Ascending aorta (tissue), 2 donors: ENCODE results near the gene R3HDM2. TPM values are rescaled to one million over a fixed set of nuclear protein-coding genes. Genes with fewer than 3 reads are reported as not detected.
A peak's percentile ranks its signal among the peaks of the same experiment; 100 is the strongest.

Experiments
- DNase-seq, 2 donors: peaks; one replicate each; pipeline ENCODE4 v3.0.0-alpha.2; 2019; ENCODE audit warnings: low spot score in 2 of 2
- H3K27ac ChIP-seq, 2 donors: fragments of 200-600 bp; sonication (generic); one replicate each; pipeline ENCODE4 v1.5.1; 2016 to 2017; ENCODE audit warnings: mild to moderate bottlenecking in 1 of 2
- H3K27me3 ChIP-seq: fragments of 200-600 bp; sonication (generic); one replicate; pipeline ENCODE4 v1.5.1; 2017
- H3K36me3 ChIP-seq, 2 donors: fragments of 200-600 bp; sonication (generic); one replicate each; pipeline ENCODE4 v1.5.1; 2016
- H3K4me1 ChIP-seq, 2 donors: fragments of 200-600 bp; sonication (generic); one replicate each; pipeline ENCODE4 v1.5.1; 2016 to 2017; ENCODE audit warnings: mild to moderate bottlenecking in 1 of 2
- H3K4me3 ChIP-seq, 2 donors: fragments of 200-600 bp; sonication (generic); one replicate each; pipeline ENCODE4 v1.5.1; 2016 to 2017; ENCODE audit warnings: mild to moderate bottlenecking in 1 of 2
- H3K9me3 ChIP-seq, 2 donors: fragments of 200-600 bp; sonication (generic); one replicate each; pipeline ENCODE4 v1.5.1; 2016
- intact Hi-C: fragments of 100-400 bp; cut with DNase I; formaldehyde crosslinking; loops from one replicate; pipeline ENCODE4 v1.15.1; 2023
- total RNA-seq: library from RNA; depleted of rRNA; stranded (reverse); fragments of >200 nt; gene quantifications from one replicate; pipeline ENCODE4 v1.1.0, GENCODE V29; 2016
- TF ChIP-seq, protein P1 (sequence below), 3 experiments: fragments of 200-600 bp in 2 of 3; fragments of 450-650 bp in 1 of 3; sonication (generic) in 2 of 3; IDR thresholded peaks; one replicate each; pipeline ENCODE4 v1.5.1; 2016 to 2019; ENCODE audit warnings: antibody characterized with exemption in 3 of 3, mild to moderate bottlenecking in 1 of 3, moderate library complexity in 1 of 3

Gene R3HDM2
- total RNA-seq, 1 donor from 2014 or later = 49.5 TPM

GRCh38 chr12:57237932-57238853 lies 192.7 kb downstream of the R3HDM2 start:
- no peak for DNase-seq
- peaks cover 28% of the 10 kb centered on the region for H3K27me3 ChIP-seq
- H3K36me3 ChIP-seq = peaks cover 9 to 16% of the 10 kb centered on the region in 2 donors
- intact Hi-C loops = loop anchor here (5.0 kb wide), 1 partner anchor 486 kb away; the partner anchor contains the start of gene PRIM1
- no peaks in the 10 kb centered on the region for H3K9me3 ChIP-seq
- H3K4me3 ChIP-seq = peak overlapping the region; percentile 45 to 62
- TF ChIP-seq, protein P1, sequence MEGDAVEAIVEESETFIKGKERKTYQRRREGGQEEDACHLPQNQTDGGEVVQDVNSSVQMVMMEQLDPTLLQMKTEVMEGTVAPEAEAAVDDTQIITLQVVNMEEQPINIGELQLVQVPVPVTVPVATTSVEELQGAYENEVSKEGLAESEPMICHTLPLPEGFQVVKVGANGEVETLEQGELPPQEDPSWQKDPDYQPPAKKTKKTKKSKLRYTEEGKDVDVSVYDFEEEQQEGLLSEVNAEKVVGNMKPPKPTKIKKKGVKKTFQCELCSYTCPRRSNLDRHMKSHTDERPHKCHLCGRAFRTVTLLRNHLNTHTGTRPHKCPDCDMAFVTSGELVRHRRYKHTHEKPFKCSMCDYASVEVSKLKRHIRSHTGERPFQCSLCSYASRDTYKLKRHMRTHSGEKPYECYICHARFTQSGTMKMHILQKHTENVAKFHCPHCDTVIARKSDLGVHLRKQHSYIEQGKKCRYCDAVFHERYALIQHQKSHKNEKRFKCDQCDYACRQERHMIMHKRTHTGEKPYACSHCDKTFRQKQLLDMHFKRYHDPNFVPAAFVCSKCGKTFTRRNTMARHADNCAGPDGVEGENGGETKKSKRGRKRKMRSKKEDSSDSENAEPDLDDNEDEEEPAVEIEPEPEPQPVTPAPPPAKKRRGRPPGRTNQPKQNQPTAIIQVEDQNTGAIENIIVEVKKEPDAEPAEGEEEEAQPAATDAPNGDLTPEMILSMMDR (IDR thresholded peaks at IDR 0.05) = no peak
- peaks cover 27 to 48% of the 10 kb centered on the region in 2 donors for H3K4me1 ChIP-seq
- H3K27ac ChIP-seq = peak overlapping the region in 1 of 2 donors; percentile 50

DNA sequence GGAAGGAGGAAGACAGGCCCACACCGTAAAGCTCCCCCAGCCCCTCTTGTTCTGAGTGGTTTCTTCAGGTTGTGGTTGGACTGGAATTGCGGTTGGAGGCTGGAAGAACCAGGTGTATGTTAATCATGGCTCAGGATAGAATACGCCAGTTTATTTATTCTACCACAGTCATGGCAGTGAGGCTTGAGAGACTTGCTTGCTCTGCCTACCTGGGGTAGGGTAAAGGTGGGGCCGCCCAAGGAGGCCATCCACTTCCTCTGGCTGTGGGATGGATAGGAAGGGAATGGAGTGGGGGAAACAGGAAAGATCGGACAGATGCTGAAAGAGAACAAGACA lies 193.3 kb downstream of the R3HDM2 start:
- Histone ChIP-seq H3K27me3 (peaks cover 26% of the 10 kb centered on the region), H3K27ac (no peak overlapping the region), H3K9me3 (no peaks in the 10 kb centered on the region), H3K36me3 (peaks cover 16 to 22% of the 10 kb centered on the region in 2 donors), H3K4me1 (peaks cover 23 to 42% of the 10 kb centered on the region in 2 donors), H3K4me3 (peak overlapping the region in 1 of 2 donors; percentile 62)
- intact Hi-C loops = loop anchor here (5.0 kb wide), 1 partner anchor 485 kb away; the partner anchor contains the start of gene PRIM1
- TF ChIP-seq, protein P1 (IDR thresholded peaks at IDR 0.05) = no peak
- DNase-seq = no peak

DNA sequence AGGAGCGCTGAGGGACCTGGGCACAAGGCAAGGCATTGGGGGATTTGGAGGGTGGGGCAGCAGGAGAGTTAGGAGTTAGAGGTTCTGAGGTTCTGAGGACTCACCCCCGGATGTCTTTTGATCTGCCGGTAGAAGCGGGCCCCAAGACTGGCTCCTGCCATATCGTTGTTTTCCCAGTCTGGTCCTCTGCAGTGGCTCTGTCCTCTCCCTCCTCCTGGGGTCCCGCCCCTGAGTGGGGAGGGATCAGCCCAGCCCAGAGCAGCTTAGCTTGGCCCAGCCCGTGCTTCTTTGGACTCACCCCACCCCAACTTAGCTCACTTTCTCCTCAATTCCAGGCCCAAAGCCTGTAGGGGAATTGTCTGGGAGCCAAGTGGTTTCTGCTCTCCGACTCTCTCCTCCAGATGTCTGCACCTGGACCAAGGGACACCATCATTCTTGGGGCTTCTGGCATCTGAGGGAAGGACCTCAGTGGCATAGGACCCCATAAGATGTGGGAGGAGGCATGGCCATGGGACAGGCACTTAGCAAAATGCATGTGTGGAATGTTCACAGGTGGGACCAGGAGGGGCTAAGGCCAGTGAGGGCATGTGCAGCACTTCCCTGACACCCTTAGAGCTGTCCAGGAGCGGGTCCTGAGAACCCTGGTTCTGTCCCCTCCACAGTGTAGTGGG lies 193.8 kb downstream of the R3HDM2 start:
- Histone ChIP-seq H3K4me3 (peak overlapping the region; percentile 5 to 52), H3K4me1 (peaks cover 22 to 37% of the 10 kb centered on the region in 2 donors), H3K36me3 (peaks cover 21 to 27% of the 10 kb centered on the region in 2 donors), H3K27ac (peak overlapping the region; percentile 65 to 74), H3K27me3 (peaks cover 21% of the 10 kb centered on the region), H3K9me3 (no peaks in the 10 kb centered on the region)
- intact Hi-C loops = loop anchor here (5.0 kb wide), 1 partner anchor 485 kb away; the partner anchor contains the start of gene PRIM1
- DNase-seq = no peak
- TF ChIP-seq, protein P1 (IDR thresholded peaks at IDR 0.05) = no peak

GRCh38 chr12:57236201-57236924 lies 194.5 kb downstream of the R3HDM2 start:
- TF ChIP-seq, protein P1 (IDR thresholded peaks at IDR 0.05) = no peak
- Histone ChIP-seq H3K27me3 (peaks cover 16% of the 10 kb centered on the region), H3K36me3 (peaks cover 23 to 31% of the 10 kb centered on the region in 2 donors), H3K4me3 (peak overlapping the region; percentile 5 to 52), H3K27ac (peak overlapping the region; percentile 65 to 74), H3K4me1 (peaks cover 22 to 32% of the 10 kb centered on the region in 2 donors), H3K9me3 (no peaks in the 10 kb centered on the region)
- no peak for DNase-seq
- intact Hi-C loops = loop anchor here (5.0 kb wide), 1 partner anchor 484 kb away; the partner anchor contains the start of gene PRIM1

DNA sequence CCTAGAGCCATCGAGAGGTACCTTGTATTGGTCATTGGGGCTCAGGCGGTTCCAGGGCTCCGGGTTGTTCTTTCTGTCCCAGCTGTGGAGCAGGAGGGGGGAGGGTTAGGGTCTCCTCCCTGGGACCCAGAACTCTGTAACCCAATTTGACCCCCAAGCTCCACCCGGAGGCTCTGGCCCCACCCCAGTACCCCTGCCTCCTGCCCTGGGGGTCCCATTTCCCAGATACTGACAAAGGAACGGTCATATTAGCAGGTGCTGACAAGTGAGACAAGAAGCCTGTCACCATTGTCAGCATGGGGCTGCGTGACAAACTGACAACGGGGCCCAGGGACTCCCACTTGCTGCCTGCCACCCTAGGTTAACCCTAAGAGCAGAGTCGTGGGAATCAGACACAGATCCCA lies 195.1 kb downstream of the R3HDM2 start:
- TF ChIP-seq, protein P1 (IDR thresholded peaks at IDR 0.05) = no peak
- H3K4me1 ChIP-seq = peaks cover 19 to 31% of the 10 kb centered on the region in 2 donors
- H3K36me3 ChIP-seq = peaks cover 23 to 31% of the 10 kb centered on the region in 2 donors
- H3K27ac ChIP-seq = peak overlapping the region; percentile 65 to 74
- intact Hi-C loops = loop anchor here (5.0 kb wide), 1 partner anchor 483 kb away; the partner anchor contains the start of gene PRIM1
- H3K4me3 ChIP-seq = peak overlapping the region in 1 of 2 donors; percentile 52
- DNase-seq = no peak
- H3K27me3 ChIP-seq = peaks cover 11% of the 10 kb centered on the region
- H3K9me3 ChIP-seq = no peaks in the 10 kb centered on the region
